HuH-7.5 (cell line): Measurements from ENCODE around the gene DENND2D.
A peak's percentile ranks its signal among the peaks of the same experiment; 100 is the strongest.

ENCODE experiments used
- DNase-seq: peaks from one replicate; pipeline ENCODE4 v3.0.0; 2011; ENCODE audit warnings: low spot score

The DENND2D gene, protein sequence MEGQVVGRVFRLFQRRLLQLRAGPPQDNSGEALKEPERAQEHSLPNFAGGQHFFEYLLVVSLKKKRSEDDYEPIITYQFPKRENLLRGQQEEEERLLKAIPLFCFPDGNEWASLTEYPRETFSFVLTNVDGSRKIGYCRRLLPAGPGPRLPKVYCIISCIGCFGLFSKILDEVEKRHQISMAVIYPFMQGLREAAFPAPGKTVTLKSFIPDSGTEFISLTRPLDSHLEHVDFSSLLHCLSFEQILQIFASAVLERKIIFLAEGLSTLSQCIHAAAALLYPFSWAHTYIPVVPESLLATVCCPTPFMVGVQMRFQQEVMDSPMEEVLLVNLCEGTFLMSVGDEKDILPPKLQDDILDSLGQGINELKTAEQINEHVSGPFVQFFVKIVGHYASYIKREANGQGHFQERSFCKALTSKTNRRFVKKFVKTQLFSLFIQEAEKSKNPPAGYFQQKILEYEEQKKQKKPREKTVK

DNA sequence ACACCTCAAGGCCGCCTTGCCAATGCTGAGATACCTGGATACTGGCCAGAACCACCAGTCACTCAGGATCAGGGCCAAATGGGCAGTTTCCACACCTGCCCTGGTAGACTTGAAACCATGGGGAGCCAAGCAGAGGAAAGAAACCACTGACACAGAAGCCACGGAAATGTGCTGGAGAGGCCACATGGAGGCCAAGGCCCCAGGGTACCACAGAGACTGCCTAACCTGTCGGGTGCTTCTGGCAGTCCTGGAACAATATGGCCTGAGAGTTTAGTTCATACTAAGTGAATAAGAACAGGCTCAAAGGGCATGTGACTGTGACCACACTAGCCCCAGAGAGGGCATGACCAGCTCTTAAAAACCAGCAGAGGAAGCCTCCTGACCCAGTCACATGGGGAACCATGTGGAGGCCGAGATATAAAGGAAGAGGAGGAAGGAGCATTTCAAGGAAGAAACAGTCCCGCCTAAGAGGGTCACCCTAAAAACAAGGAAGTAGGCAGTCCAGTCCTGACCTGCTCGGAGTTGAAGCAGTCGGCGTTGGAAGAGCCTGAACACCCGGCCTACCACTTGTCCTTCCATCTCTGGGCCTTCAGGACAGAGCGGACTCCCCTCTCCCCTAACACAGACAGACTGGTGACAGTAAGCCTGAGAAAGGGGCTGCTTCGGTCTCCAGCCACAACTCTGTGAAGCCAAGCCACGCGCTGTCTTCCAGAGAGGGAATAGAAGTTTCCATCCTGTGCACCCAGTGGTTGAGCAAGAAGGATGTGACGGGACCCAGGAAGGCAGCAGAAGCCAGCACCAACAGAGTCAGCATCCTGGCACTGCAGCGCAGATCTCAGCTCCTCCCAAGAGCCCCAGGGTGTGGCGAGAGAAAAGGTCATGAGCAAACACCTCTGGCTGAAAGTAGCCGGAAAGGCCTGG is at the start of gene DENND2D:
TSS of gene DENND2D (minus strand) at position 766 of the 921 bp plus-strand sequence. CDS start at position 579, 187 bp downstream.
- DNase-seq = no peak

DNA sequence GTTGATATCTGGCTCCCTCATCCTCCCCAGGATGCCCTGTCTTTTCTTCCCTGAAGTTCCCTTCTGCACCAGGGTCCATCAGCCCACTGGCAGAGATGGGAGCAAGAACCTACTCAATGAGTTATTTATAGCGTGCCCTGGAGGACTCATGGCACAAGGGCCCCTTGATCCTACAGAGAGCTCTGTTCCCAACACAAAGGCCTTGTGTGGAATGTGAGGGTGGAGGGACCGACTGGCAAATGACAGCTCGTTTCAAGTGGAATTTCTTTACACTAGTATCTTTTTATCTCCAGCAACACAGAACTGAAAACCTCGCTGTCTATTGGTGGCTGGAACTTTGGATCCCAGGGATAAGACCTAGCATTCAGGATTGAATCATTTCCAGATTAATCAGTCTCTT is 49.5 kb upstream of the DENND2D start:
- DNase-seq = no peak

DNA sequence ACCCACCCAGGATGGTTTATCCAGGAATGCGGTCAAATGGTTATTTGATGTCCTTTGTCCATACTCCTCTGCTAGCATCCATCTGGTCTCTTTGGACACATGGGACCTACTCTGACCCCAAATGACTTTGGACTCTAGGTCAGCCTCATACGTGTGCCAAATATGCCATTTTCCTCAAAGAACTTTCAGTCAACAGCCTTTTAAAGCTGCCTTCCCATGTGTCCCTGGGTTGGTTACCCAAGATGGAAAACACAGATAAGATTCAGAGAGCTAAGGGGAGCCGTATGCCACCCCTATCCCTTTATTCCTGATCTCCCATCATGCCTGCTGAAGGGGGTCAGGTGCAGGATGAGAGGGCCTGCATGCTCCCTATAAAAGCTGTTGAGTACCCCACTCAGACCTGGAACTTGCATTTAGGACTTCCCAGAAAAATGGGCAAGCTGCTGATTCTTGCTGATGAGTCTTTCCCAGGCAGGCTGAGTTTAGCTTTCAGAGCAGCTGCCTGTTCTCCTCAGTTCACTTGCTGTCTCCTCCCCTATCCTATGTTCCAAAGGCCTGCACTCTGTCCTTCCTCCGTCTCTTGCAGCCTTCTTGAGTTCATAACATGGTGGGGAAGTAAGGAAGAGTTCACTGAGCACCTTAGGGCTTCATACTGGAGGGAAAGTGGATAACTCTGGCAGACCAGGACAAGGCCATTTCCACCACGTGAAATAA is 46.8 kb upstream of the DENND2D start:
- DNase-seq = no peak

DNA sequence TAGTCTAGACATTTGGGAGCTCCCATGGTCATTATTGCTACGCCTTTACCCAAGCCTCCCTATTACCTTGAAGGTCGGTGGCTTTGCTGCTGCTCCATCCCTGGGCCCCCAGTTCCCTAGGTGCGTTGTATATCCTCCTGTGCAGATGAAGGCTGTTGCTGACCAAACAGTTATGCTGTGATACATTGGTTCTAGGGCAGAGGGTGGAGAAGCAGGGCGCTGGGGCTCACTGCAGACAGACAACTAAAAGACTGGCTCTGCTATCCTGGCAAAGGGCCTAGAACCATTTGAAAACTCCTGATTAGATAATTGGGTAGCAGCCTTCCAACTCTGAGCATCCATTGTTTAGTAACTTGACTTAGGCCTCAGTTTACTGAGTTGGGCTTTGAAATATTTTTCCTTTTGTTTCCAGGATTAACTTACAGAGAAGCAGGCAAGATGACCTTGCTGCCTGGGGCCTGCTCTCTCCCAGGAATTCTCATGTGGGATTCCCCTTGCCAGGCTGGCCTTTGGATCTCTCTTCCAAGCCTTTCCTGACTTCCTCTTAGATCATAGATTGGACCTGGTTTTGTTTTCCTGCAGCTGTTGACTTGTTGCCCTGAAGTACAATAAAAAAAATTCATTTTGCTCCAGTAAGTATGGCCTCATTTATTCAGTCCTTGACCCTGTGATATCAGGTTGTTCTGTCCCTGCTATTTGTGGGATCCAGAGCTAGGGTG is 42.5 kb upstream of the DENND2D start:
- DNase-seq = no peak

DNA sequence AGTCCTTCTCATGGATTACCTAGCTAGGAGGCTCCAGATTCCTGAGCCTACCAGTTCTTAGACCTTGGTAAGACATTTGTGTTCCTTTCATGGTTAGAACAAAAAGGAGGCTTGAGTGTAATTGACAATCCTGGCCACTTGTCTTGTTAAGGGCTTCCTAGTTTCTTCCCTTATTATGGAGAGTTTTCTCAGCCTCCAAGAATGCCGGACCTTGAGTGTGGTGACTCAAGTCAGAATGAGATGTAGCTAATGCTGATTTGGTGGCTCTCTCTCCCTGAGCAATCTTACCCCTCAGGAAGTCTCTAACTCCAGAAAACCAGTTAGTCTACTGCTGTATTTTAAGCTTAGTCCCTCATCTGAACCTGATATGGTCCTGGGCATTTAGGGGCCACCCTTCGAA is 41.4 kb upstream of the DENND2D start:
- DNase-seq = no peak

DNA sequence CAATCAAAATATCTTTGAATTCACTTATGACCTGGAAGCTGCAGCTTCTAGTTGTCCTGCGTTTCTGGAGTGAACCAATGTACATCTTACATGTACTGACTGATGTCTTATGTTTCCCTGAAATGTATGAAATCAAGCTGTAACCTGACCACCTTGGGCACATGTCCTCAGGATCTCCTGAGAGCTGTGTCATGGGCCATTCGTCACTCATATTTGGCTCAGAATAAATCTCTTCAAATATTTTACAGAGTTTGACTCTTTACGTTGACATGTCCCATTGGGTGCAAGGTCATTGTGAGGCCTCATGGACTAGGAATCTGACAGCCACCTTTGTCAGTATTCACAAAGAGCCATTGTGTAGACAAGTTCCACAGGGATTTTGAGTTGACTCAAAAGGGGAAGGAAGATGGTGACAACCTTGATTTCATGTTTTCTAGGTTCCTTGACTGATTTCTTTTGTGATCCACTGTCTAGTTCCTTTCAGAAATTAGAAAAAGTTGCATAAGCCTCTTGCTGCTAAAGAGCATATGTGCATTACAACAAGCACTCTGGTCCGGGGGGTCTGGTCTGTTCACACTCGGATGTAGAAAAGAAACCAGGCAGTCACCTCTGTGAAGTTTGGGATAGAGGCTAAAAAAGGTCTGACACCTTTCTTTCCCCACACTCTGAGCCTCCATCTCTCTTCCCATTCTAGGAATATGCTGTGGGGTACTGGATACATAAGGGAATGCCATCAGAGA is 37.8 kb upstream of the DENND2D start:
- no peak for DNase-seq

DNA sequence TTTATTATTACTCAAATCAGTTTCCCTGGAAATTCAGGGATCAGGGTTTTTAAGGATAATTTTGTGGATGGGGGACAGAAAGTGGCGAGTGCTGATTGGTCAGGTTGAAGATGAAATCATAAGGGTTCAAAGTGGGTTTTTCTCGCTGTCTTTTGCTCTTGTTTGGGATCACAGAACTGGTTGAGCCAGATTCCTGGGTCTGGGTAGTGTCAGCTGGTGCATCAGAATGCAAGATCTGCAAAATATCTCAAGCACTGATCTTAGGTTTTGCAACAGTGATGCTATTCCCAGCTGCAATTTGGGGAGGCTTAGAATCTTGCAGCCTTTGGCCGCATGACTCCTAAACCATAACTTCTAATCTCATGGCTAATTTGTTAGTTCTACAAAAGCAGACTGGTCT is 36.4 kb upstream of the DENND2D start:
- DNase-seq = no peak

DNA sequence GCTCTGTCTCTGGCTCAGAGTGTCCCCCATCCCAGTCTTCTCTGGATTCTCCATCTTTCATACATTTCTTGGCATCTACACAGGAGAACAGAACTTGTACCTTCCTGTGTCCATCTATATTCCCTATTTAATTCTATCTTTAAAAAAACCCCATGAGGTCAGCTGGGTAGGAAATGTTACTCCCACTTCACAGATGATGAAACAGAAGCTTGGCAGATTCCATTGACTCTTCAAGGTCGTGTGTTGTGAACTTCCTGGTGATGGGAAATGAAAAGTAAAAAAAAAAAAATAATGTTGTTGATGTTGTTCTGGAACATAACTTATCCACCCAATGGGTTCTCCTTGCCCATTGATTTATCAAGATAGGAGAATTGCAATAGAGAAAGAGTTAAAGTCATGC is 35.9 kb upstream of the DENND2D start:
- DNase-seq = no peak

DNA sequence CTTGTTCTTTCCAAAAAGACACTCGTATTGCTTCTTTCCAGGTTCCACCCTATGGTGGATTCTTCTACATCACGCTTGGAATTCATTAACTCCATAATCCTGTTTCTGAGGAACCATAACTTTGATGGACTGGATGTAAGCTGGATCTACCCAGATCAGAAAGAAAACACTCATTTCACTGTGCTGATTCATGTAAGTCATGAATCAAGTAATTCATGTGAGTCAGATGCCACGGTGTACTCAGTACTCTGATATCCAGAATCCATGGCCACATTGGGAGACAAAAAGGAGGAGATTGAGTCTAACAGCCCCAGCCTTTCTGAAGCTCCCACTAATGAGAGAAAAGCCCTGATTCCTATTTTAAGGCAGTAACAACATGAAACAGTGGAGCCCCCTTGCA is 34.4 kb upstream of the DENND2D start:
- DNase-seq = no peak

DNA sequence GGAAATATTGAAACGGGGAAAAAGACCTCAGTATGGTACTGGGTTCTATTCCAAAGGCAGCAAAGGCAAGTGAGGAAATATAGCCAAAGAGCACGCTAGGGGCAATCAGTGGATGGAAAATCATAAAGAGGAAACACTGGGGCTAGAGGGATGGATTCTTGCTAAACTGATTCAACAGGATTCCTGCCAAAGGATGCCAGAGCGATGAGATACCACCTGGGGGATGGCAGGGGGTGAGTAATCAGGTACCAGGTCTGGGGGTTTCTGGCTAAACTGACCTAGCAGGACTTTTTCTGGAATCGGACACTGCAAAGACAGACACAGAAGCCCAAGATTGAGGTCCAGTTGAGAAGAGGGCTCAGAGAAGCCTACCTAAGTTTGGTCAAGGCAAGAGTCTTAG is 33.8 kb upstream of the DENND2D start:
- no peak for DNase-seq

DNA sequence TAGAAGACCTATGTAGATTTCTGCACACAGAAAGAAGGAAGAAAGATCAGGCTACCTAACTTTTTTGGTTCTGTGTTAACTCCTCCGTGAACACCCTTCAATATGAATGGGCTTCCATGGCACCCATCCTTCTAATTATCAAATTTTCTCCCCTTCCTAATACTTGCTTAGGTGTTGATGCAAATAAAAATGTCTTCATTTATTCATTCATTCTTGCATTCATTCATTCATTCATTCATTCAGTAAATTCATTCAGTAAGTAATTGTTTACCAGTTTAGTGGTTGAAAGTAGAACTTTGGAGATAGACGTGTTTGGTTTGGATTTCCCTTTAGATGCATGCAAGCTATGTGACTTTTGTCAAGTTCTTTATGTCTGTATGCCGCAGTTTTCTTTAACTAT is 31.7 kb upstream of the DENND2D start:
- no peak for DNase-seq

DNA sequence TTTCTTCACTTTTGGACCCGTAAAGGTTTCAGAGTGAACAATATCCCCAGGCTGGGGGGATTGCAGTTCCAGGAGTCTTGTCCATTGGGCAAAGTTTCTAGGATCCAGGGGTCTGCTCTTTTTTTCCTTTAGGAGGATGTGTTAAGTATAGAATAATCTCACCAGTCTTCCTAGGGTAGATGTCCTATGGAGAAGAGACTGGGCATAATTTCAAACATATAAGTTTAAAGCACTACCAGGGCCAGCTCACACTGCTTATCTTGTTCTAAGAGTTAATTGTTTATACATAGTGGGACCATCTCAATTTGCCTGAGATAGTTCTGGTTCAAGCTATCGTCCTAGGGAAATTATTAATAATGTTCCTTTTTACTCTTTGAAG is 28.3 kb upstream of the DENND2D start:
- DNase-seq = no peak

DNA sequence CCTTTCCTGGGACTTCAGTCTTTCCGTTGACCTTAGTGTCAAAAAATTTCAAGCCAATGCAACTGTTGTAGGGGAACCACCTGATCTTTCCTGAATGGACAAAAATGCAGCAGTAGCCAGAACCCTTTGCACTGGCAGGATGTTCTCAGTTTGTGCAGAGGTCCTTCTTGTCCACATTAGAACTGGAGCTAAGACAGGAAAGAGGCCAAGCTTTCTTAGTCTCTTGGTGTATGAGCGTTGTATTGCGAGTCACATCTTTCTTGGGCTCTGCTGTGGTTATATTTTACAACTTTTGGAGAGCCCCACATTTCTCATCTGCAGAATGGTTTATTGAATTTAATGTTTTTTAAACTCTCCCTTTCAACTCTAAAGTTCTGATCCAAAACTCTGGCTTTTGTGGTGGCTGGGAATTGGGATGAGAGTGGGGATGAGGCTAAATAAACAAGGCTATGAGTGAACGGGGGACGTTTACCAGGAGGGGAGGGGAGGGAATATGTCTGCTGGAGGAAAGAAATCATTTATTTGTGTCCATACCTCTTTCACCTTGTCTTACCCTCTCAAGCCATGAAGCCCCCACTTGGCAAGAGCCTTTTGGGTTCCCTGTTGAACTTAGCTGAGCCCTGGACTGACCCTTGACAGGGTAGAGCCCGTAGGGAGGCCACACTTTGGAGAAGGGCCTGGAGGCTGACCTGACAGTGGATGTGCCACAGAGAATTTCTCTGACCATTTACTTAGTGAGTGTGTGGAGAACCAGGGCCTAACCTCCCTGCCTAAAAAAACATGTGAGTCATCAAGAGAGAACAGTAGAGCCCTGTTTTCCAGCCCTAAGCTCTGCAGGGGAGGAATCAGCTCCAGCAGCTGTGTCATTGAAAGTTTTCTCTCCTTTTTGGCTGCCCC is 27.7 kb upstream of the DENND2D start:
- DNase-seq = peak; percentile 69

DNA sequence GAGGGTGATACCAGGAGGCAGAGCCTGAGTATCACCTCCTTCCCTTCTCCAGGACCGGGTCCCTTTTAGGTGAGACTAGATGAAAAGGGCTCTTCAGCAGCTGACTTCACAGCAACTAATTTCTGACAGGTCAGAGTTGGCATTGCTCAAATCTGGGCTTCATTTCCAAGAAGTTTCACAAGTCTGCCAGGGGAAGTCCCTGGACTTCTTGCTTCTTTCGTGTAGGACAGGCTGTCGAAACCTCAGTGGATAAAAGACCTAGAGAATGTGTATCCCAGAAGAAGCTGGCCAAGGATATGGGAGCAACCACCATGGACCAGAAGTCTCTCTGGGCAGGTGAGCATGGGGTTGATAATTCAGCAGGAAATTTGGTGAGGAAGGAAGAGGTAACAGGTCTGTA is 27.0 kb upstream of the DENND2D start, which contains the start of gene CHI3L2:
TSS of gene CHI3L2 (plus strand) at position 280 of the 400 bp plus-strand sequence. CDS start at position 297, 17 bp downstream.
- no peak for DNase-seq

DNA sequence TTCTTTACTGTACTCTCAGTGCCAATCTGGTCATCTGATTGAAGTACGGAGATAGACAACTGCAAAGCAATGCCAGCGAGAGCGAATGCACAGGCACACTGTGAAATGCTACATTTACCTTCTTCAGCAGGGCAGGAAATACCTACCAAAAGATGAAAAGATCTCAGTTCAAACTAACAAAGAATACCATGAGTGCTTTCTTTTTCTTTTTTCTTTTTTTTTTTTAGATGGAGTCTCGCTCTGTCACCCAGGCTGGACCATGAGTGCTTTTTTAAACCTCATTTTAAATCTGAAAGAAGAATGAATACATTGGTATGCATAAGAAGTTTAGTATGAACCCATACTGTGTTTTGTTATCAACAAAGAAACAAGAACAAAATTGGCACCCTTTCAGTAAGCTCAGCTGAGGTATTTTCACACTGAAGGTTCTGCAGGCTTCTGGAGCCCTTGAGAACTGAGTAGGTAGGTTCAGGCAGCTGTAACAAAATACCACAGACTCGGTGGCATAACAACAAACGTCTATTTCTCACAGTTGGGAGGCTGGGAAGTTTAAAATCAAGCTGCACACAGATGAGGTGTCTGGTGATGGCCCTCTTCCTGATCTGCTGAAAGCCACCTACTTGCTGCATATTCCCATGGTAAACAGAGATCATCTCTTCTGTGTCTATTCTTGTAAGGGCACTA is 25.4 kb upstream of the DENND2D start:
- no peak for DNase-seq

DNA sequence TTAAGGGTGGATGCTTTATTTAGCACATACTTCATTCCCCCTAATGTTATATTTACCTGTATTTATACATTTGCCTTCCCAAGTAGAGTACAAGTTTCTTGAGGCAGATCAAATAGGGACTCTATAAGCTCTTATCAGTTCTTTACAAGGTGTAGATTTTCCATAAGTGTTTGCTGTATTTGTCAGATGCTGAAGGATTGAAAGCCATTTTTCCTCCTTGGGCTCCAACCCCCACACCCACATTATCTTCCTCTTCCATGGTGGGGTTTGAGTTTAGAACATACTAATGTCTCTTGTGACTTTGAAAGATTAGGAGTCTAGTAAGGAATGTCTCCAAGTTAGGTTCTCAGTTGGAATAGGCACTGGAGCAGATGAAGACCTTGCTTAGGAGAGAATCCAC is 24.6 kb upstream of the DENND2D start:
- no peak for DNase-seq

DNA sequence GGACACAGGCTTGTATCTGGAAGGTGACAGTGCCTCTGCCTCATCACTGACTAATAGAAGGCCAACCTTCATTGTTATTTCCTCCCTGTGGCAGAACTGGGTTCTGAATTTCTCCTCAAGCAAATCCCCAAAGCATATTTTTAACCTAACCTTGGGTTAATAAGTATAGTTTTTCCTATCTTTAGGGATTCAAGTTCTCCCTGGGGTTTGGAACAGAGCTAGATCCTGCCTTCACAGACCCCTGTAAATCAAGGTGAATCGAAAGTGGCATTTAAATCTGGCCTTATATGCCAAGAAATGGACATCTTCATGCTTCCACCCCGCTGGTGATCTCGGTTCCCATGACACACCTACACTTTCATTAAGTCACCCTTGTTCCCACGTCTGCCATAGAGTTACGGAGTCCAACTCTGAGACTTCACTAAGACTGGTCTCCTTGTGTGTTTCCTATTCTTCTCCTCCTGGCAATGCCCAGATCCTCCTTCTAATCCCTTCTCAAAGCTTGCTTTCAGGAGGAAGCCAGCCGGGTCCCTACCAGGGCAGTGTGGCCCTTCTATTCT is 22.8 kb upstream of the DENND2D start:
- no peak for DNase-seq

DNA sequence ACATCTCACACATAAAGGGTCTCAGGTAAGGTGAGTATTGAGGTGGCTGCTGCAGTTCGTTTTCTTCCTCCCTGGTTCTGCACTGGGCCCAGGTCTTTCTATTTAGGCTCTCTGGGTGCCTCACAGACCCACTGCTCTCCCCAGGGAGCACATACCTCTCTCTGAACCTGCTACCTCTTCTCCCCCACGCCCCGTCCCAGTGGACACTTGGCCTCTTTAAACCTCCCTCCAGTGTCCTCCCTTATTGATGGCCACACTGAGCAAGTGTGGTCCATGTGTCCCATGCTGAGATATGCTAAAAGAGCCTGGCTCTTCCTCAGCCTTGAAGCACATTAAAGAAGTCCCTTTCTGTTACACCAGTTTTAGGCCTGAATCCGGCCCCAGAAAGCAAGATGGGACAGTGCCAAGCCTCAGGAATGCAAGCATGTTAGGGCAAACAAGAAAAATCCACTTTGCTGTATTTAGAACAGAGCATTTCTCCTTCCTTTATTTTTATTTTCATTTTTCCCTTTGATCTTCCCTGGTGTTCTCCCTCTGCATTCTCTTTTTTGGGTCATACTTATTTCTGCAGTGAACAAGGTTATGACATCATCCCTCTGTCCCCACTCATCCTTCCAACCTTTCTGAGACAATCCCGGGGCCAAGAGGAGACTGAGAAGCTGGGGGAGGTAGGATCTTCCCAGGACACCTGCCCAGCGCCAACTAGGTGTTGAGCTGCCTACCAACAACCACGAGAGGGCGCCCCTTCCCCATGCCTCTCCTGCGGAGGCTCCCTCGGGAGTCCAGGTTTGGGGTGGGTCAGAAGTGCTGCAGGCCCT is 22.1 kb upstream of the DENND2D start:
- DNase-seq = peak; percentile 69
